GM21526 (cell line): ENCODE measurements around the gene METTL24.

ENCODE experiments used
- ATAC-seq: cut with Tn5 transposase; IDR thresholded peaks from one replicate; pipeline ENCODE4 v1.9.1; 2021; ENCODE audit warnings: moderate library complexity; ENCODE audit not compliant: unreplicated experiment, low FRiP score

Gene METTL24

DNA sequence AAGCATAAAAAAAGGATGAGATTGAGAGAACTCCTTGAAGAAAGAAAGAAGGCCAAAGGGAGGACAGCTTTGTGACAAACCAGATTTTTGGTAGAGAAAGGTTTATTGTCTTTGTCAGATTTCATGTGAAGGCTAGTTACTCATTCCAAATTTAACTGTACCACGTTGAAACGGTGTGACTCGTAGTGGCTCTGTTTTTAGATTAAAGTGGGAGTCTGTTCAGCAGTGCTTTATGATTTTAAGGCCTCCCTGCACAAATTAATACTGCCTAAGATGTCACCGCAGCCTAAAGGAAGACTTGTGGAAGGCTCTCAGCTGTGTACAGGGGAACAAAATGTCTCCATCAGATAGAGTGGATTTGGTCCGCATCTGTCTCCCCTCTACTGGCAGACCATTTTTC is 142.0 kb downstream of the METTL24 start:
- ATAC-seq = no peak

DNA sequence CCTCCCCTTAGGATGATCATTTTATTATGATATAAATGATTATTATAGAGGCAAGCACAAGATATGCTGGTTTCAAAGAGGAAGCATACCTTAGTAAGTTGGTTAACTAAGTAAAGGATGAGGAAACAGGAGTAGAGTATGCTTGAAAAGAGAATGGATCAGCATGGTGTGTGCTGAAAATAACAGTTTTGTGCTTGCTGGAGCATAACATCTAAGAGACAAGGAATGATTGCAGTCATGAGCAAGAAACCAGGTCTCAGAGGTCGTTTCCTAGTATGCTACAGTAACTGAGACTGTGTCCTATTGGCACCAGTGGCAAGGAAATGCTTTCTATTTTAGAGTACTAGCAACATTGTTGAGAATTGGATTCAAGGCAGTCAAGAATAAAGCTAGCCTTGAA is 143.8 kb downstream of the METTL24 start:
- no peak for ATAC-seq

DNA sequence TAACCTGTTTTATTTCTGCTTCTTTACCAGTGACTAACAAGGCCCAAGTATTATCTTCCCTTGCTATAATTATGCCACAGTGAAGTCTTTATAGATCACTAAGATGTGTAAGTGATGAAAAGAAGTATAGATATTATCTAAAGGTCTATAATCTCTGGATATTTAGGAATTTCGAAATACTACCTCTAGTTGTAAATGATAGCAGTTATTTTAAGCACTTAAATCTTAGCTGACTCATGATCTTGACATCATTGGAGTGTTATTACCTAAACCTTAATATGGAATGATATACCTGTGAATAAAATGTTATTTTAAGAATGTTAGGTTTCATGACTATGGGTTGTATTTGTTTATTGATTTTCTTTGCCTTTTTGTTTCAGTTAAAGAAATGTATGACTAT is 146.4 kb downstream of the METTL24 start:
- no peak for ATAC-seq

DNA sequence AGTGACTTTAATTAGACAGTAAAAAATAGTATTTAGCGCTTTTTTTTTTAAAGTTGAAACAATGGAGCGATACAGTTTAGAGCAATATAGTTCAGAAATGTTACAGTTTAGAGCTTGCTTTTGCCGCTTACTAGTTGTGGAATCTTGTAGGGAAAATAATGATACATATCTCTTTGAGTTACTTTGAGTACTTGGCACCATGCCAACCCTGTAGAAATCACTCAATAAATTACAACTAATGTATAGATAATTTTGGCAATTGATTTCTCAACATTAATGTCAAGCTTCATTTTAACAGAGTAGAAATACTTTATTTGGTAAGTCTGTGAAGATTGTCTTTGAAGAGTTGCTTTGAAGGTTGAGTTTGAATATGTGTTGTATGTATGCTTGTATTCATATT is 150.5 kb downstream of the METTL24 start:
- no peak for ATAC-seq

DNA sequence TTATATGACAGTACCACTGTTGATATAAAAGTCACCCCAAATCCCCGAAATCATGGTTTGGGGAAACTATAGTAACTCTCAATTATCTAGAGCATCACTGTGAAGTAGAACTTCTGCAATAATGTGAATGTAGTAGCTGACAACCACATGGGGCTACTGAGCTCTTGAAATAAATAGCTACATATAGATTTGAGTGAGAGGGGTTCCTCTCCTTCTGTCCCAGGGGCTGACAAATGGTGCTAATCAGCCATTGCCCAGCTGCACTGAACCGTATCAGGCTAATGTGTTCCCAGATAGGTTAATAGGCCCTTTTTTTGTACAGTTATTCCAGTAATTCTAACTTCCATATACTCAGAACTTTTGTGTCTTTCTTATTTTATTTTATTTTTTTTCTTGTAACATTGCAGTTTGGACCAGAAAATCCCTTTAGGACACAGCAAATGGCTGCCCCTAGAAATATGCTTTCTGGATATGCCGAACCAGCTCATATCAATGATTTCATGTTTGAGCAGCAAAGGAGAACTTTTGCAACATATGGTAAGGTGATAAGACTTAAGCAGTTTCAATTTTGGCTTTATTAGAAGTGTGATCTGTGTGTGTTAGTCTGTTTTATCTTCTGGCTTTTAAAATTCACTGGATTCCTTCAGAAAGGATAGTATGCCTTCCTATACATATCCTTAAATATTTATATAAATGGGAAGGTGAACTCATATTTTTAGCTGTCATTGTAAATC is 156.8 kb downstream of the METTL24 start:
- ATAC-seq = no peak

DNA sequence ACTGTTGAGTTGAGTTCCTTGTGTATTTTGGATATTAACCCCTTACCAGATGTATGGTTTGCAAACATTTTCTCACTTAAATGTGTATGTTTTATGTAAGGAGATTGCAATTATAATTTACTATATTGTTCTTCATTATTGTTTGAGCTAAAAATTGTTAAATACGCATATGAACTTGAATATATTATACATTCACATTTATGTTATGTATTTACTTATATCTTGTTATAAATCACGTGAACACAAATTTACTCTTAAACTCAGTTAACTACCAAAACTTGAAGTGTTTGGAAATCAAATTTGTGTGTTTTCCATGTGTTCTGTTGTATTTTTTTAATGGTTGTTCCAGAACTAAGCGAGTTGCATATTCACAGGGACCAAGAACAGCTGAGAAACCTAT is 159.6 kb downstream of the METTL24 start:
- ATAC-seq = no peak

DNA sequence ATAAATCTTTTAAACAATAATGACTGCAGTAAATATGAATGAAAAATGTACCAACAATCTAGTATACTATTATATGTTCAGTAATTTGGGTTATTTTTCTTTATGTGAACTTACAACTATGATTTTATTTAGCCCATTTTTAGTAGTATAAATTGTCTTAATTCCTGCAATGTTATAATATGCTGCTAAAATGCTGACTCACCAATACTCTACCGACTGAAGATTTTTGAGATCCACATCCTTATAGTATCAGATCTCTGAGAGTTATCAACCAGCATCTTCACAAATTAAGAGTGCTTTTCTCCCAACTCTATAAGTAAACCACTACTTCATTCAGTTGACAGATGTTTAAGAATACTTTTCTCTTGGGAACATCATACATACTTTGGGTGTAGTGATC is 161.3 kb downstream of the METTL24 start:
- ATAC-seq = no peak

DNA sequence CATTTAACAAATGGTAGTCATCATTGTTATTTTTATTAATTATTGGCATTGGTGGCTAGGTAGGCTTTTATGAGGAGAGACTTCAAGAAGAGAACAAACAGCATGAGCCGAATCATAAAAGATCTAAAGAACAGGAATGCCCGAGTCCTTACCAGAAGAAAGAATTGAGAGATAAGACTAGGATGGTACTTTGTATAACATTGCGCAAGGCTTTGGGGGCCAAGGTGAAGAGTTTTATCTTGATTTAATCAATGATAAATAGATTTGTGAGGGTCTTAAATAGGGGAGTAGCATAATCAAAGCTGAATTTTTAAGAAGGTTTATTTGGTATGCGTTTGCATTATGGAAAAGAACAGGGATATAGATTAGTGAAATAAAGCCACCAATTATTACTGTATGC is 162.5 kb downstream of the METTL24 start:
- ATAC-seq = no peak
